DOHH2 (cell line): ENCODE data around the gene TNRC6A.

Experiments
- H3F3A ChIP-seq: fragments of 200-600 bp; sonication (generic), shearing (Covaris generic); 2 replicates; pipeline ENCODE4 v1.6.0; 2016; ENCODE audit warnings: antibody characterized with exemption, mild to moderate bottlenecking; ENCODE audit not compliant: control insufficient read depth, insufficient read depth
- H3K27ac ChIP-seq: fragments of 200-600 bp; sonication (generic); 2 replicates; pipeline ENCODE4 v1.5.1; 2014; ENCODE audit warnings: low read depth, mild to moderate bottlenecking, low read length, moderate library complexity
- H3K27me3 ChIP-seq: fragments of 200-600 bp; sonication (generic); 2 replicates; pipeline ENCODE4 v1.6.1; 2014; ENCODE audit warnings: mild to moderate bottlenecking, low read length, mixed read lengths; ENCODE audit not compliant: control insufficient read depth
- H3K36me3 ChIP-seq: fragments of 200-600 bp; sonication (generic); 2 replicates; pipeline ENCODE4 v1.6.1; 2014; ENCODE audit warnings: mild to moderate bottlenecking, low read length, moderate library complexity, mixed read lengths; ENCODE audit not compliant: control insufficient read depth
- H3K4me1 ChIP-seq: fragments of 200-600 bp; sonication (generic); 2 replicates; pipeline ENCODE4 v1.6.1; 2014; ENCODE audit warnings: mild to moderate bottlenecking, low read length, mixed read lengths; ENCODE audit not compliant: control insufficient read depth
- H3K4me2 ChIP-seq: fragments of 200-600 bp; sonication (generic); 2 replicates; pipeline ENCODE4 v1.6.0; 2014; ENCODE audit warnings: mild to moderate bottlenecking, low read length, moderate library complexity
- H3K4me3 ChIP-seq: fragments of 200-600 bp; sonication (generic); 2 replicates; pipeline ENCODE4 v1.5.1; 2014; ENCODE audit warnings: mild to moderate bottlenecking, low read length, mixed read lengths
- H3K79me2 ChIP-seq: fragments of 200-600 bp; sonication (generic); 2 replicates; pipeline ENCODE4 v1.6.1; 2014; ENCODE audit warnings: mild to moderate bottlenecking, low read length, mixed read lengths; ENCODE audit not compliant: control insufficient read depth
- H3K9me2 ChIP-seq: fragments of 200-600 bp; sonication (generic); replicated peaks from 2 replicates; pipeline ENCODE4 v1.6.1; 2014; ENCODE audit warnings: mild to moderate bottlenecking, low read length, mixed read lengths; ENCODE audit not compliant: control insufficient read depth
- H3K9me3 ChIP-seq: fragments of 200-600 bp; sonication (generic); 2 replicates; pipeline ENCODE4 v1.6.1; 2014; ENCODE audit warnings: antibody characterized with exemption, low read length, mixed read lengths; ENCODE audit not compliant: control insufficient read depth, insufficient read depth
- H4K20me1 ChIP-seq: fragments of 200-600 bp; sonication (generic); 2 replicates; pipeline ENCODE4 v1.6.0; 2014; ENCODE audit warnings: low read depth, mild to moderate bottlenecking, antibody characterized with exemption, low read length, moderate library complexity; ENCODE audit not compliant: control insufficient read depth, insufficient read depth
- CTCF ChIP-seq: fragments of 200-600 bp; sonication (generic); IDR thresholded peaks from one replicate; pipeline ENCODE4 v1.5.1; 2014; ENCODE audit warnings: antibody characterized with exemption, mild to moderate bottlenecking, low read depth, low read length; ENCODE audit not compliant: poor library complexity, severe bottlenecking
- EZH2phosphoT487 ChIP-seq: fragments of 200-600 bp; sonication (generic); IDR thresholded peaks from 2 replicates; pipeline ENCODE4 v1.6.1; 2017; ENCODE audit warnings: borderline replicate concordance, mild to moderate bottlenecking, antibody characterized with exemption, low read length, moderate library complexity, mixed read lengths

Gene TNRC6A

GRCh38 chr16:24713379-24713778, 16.1 kb upstream of the TNRC6A start:
- H3K36me3 ChIP-seq, result no peaks in the 10 kb centered on the region
- peaks cover 3% of the 10 kb centered on the region; the same call in 1 of the 2 replicates for H3K9me3 ChIP-seq
- no peak overlapping the region for H3K27ac ChIP-seq
- H4K20me1 ChIP-seq, result no peaks in the 10 kb centered on the region
- TF ChIP-seq CTCF (no peak), EZH2phosphoT487 (no peak)
- H3K9me2 ChIP-seq, result no peaks in the 10 kb centered on the region
- H3K4me1 ChIP-seq, result no peaks in the 10 kb centered on the region
- H3K4me3 ChIP-seq, result no peak overlapping the region
- no peaks in the 10 kb centered on the region for H3K79me2 ChIP-seq
- H3K27me3 ChIP-seq, result no peaks in the 10 kb centered on the region
- H3K4me2 ChIP-seq, result no peak overlapping the region
- no peaks in the 10 kb centered on the region for H3F3A ChIP-seq

- Histone ChIP-seq H3K79me2 (no peaks in the 10 kb centered on the region), H3K9me3 (peaks cover 3% of the 10 kb centered on the region; the same call in 1 of the 2 replicates), H3K27ac (no peak overlapping the region), H3F3A (no peaks in the 10 kb centered on the region), H3K4me1 (no peaks in the 10 kb centered on the region), H3K27me3 (no peaks in the 10 kb centered on the region), H3K36me3 (no peaks in the 10 kb centered on the region), H4K20me1 (no peaks in the 10 kb centered on the region), H3K9me2 (no peaks in the 10 kb centered on the region), H3K4me2 (no peak overlapping the region), H3K4me3 (no peak overlapping the region)
- TF ChIP-seq EZH2phosphoT487 (no peak), CTCF (no peak)
Observed at GRCh38 chr16:24717411-24717810, 12.0 kb upstream of the TNRC6A start.

- no peak overlapping the region for H3K4me3 ChIP-seq
- H3K4me2 ChIP-seq, result no peak overlapping the region
- H3F3A ChIP-seq, result no peaks in the 10 kb centered on the region
- H3K9me3 ChIP-seq, result no peaks in the 10 kb centered on the region
- no peaks in the 10 kb centered on the region for H3K4me1 ChIP-seq
- no peak overlapping the region for H3K27ac ChIP-seq
- no peaks in the 10 kb centered on the region for H3K36me3 ChIP-seq
- no peaks in the 10 kb centered on the region for H3K9me2 ChIP-seq
- H3K79me2 ChIP-seq, result no peaks in the 10 kb centered on the region
- no peak for TF ChIP-seq CTCF
- no peak for TF ChIP-seq EZH2phosphoT487
- H4K20me1 ChIP-seq, result no peaks in the 10 kb centered on the region
- no peaks in the 10 kb centered on the region for H3K27me3 ChIP-seq
Observed at GRCh38 chr16:24718967-24719521, 10.4 kb upstream of the TNRC6A start.
